ENCODE results near the gene KLHL40. TPM values are rescaled to one million over a fixed set of nuclear protein-coding genes. Genes with fewer than 3 reads are reported as not detected.

KLHL40 gene
- total and polyA plus RNA-seq, 7 experiments from 2014 or later: not detected

DNA sequence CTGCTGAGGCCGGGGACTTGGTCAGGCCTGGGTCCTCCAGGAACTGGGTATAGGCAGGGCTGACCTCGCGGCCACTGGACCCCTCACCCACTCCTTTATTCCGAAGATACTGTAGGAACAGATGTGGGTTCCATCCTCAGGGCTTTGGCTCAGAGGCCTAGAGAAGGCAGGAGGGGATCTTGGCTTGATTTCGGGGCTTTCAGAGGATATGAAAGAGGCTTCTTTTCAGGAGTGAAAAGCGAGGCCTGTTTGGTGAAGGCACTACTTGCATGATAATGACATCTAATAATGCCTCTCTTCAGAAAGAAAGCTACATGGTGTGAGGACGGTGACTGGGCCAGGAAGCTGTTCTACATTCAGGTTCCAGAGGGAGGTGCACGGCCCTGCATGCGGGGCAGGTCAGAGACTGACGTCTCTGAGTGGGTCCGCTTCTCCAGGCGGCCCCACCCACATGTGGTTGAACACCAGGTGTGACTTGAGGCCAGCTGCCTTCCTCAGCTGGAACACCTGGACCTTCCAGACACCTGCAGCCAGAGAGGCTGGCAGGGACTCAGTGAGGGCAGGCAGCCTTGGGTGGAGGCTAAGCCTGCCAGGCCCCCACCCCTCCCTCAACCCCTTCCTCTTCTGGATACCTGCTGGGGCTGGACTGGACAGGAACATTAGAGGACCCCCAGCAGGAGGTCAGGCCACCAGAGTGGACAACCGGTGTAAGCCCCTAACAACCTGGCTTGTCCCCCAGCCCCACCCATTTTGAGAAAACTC is 48.3 kb downstream of the KLHL40 start:
- ChIA-PET POLR2A (no interaction called here), CTCF (interaction anchor here (1.6 kb wide), 1 partner anchor 14 kb away, joined by 4 read pairs; no protein-coding TSS in a partner anchor)
- Histone ChIP-seq H3K27me3 (ENCODE audit: control insufficient read depth in 2 of 2, insufficient read depth in 2 of 2, low read length in 2 of 2) (no peaks in the 10 kb centered on the region), H3K4me3 (ENCODE audit: low read length) (no peak overlapping the region), H3K27ac (ENCODE audit: low read depth, low read length) (no peak overlapping the region), H3K9me3 (ENCODE audit: control insufficient read depth in 2 of 3, low read length in 3 of 3) (no peaks in the 10 kb centered on the region), H3K4me1 (ENCODE audit: control insufficient read depth in 2 of 2, insufficient read depth in 2 of 2, low read length in 2 of 2) (no peaks in the 10 kb centered on the region), H3K36me3 (ENCODE audit: control insufficient read depth in 2 of 3, insufficient read depth in 3 of 3, low read length in 3 of 3) (no peaks in the 10 kb centered on the region)
- DNase-seq (peak in 1 of 9 donors; percentile 17), ATAC-seq (no peak)
- Mint-ChIP-seq H3K4me3 (no peak overlapping the region), H3K27me3 (peaks cover 0 to 6% (median 0%) of the 10 kb centered on the region in 5 donors), H3K27ac (no peak overlapping the region), H3K4me1 (no peaks in the 10 kb centered on the region), H3K36me3 (no peaks in the 10 kb centered on the region), H3K9me3 (peaks cover 0 to 2% (median 0%) of the 10 kb centered on the region in 11 donors)
- intact Hi-C loops (cut with micrococcal nuclease): no loop called here

- Histone ChIP-seq H3K4me3 (ENCODE audit: low read length) (no peak overlapping the region), H3K4me1 (ENCODE audit: control insufficient read depth in 2 of 2, insufficient read depth in 2 of 2, low read length in 2 of 2) (no peaks in the 10 kb centered on the region), H3K27ac (ENCODE audit: low read depth, low read length) (no peak overlapping the region), H3K27me3 (ENCODE audit: control insufficient read depth in 2 of 2, insufficient read depth in 2 of 2, low read length in 2 of 2) (no peaks in the 10 kb centered on the region), H3K9me3 (ENCODE audit: control insufficient read depth in 2 of 3, low read length in 3 of 3) (no peaks in the 10 kb centered on the region), H3K36me3 (ENCODE audit: control insufficient read depth in 2 of 3, insufficient read depth in 3 of 3, low read length in 3 of 3) (no peaks in the 10 kb centered on the region)
- Mint-ChIP-seq H3K27ac (no peak overlapping the region), H3K9me3 (peaks cover 0 to 2% (median 0%) of the 10 kb centered on the region in 11 donors), H3K4me3 (no peak overlapping the region), H3K36me3 (no peaks in the 10 kb centered on the region), H3K4me1 (no peaks in the 10 kb centered on the region), H3K27me3 (peaks cover 0 to 6% (median 0%) of the 10 kb centered on the region in 5 donors)
- ATAC-seq (no peak), DNase-seq (peak in 1 of 9 donors; percentile 14)
- intact Hi-C loops (cut with micrococcal nuclease): no loop called here
- CTCF ChIA-PET: interaction anchor here (1.6 kb wide), 1 partner anchor 13 kb away, joined by 4 read pairs; no protein-coding TSS in a partner anchor
- POLR2A ChIA-PET: no interaction called here
Observed at GRCh38 chr3:42734263-42734860, 49.0 kb downstream of the KLHL40 start.

DNA sequence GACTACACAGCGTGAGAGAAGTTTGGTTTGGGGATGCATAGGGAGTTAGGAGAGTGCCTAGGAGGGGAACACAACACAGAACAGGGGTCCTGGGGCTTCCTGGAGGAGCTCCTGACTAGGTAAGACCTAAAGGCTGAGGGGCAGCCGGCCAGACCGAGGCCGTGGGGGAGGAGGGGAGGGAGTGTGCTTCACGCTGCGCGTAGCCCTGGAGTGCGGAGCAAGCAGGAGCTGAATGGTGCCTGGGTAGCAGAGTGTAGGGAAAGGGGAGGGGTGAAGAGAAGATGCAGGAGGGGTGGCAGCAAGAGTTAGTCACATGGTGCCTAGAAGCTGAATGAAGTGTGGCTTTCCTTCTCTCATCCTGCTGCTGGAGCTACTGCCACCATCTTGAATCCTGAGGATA is 49.7 kb downstream of the KLHL40 start:
- CTCF ChIA-PET: interaction anchor here (1.6 kb wide), 1 partner anchor 12 kb away, joined by 4 read pairs; no protein-coding TSS in a partner anchor
- peaks cover 0 to 8% (median 0%) of the 10 kb centered on the region in 5 donors for H3K27me3 Mint-ChIP-seq

GRCh38 chr3:42735615-42736014 is 50.3 kb downstream of the KLHL40 start:
- no peaks in the 10 kb centered on the region for H3K36me3 Mint-ChIP-seq
- Histone ChIP-seq H3K4me1 (ENCODE audit: control insufficient read depth in 2 of 2, insufficient read depth in 2 of 2, low read length in 2 of 2) (no peaks in the 10 kb centered on the region), H3K9me3 (ENCODE audit: control insufficient read depth in 2 of 3, low read length in 3 of 3) (no peaks in the 10 kb centered on the region), H3K27ac (ENCODE audit: low read depth, low read length) (no peak overlapping the region), H3K27me3 (ENCODE audit: control insufficient read depth in 2 of 2, insufficient read depth in 2 of 2, low read length in 2 of 2) (no peaks in the 10 kb centered on the region), H3K36me3 (ENCODE audit: control insufficient read depth in 2 of 3, insufficient read depth in 3 of 3, low read length in 3 of 3) (no peaks in the 10 kb centered on the region), H3K4me3 (ENCODE audit: low read length) (no peak overlapping the region)
- peaks cover 0 to 8% (median 0%) of the 10 kb centered on the region in 5 donors for H3K27me3 Mint-ChIP-seq
- H3K4me3 Mint-ChIP-seq: no peak overlapping the region
- H3K27ac Mint-ChIP-seq: no peak overlapping the region
- no peaks in the 10 kb centered on the region for H3K4me1 Mint-ChIP-seq
- ChIA-PET CTCF (no interaction called here), POLR2A (no interaction called here)
- intact Hi-C loops (cut with micrococcal nuclease): no loop called here
- peaks cover 0 to 2% (median 0%) of the 10 kb centered on the region in 11 donors for H3K9me3 Mint-ChIP-seq
- no peak for ATAC-seq
- no peak for DNase-seq

More for the DNA sequence above, 49.7 kb downstream of the KLHL40 start:
- Mint-ChIP-seq H3K27ac (no peak overlapping the region), H3K4me1 (no peaks in the 10 kb centered on the region), H3K9me3 (peaks cover 0 to 2% (median 0%) of the 10 kb centered on the region in 11 donors), H3K36me3 (no peaks in the 10 kb centered on the region), H3K4me3 (no peak overlapping the region)
- Histone ChIP-seq H3K4me3 (ENCODE audit: low read length) (no peak overlapping the region), H3K27me3 (ENCODE audit: control insufficient read depth in 2 of 2, insufficient read depth in 2 of 2, low read length in 2 of 2) (no peaks in the 10 kb centered on the region), H3K27ac (ENCODE audit: low read depth, low read length) (no peak overlapping the region), H3K9me3 (ENCODE audit: control insufficient read depth in 2 of 3, low read length in 3 of 3) (no peaks in the 10 kb centered on the region), H3K36me3 (ENCODE audit: control insufficient read depth in 2 of 3, insufficient read depth in 3 of 3, low read length in 3 of 3) (no peaks in the 10 kb centered on the region), H3K4me1 (ENCODE audit: control insufficient read depth in 2 of 2, insufficient read depth in 2 of 2, low read length in 2 of 2) (no peaks in the 10 kb centered on the region)
- no peak for DNase-seq
- intact Hi-C loops (cut with micrococcal nuclease): no loop called here
- no peak for ATAC-seq
- POLR2A ChIA-PET: no interaction called here

GRCh38 chr3:42736081-42736480 is 50.7 kb downstream of the KLHL40 start:
- no peak overlapping the region for H3K4me3 ChIP-seq (ENCODE audit: low read length)
- Mint-ChIP-seq H3K27me3 (peaks cover 0 to 8% (median 0%) of the 10 kb centered on the region in 5 donors), H3K4me1 (no peaks in the 10 kb centered on the region), H3K9me3 (peaks cover 0 to 2% (median 0%) of the 10 kb centered on the region in 11 donors), H3K27ac (no peak overlapping the region), H3K4me3 (no peak overlapping the region), H3K36me3 (no peaks in the 10 kb centered on the region)
- ChIA-PET CTCF (no interaction called here), POLR2A (no interaction called here)
- intact Hi-C loops (cut with micrococcal nuclease): no loop called here
- ATAC-seq (no peak), DNase-seq (no peak)
- H3K4me1 ChIP-seq (ENCODE audit: control insufficient read depth in 2 of 2, insufficient read depth in 2 of 2, low read length in 2 of 2): no peaks in the 10 kb centered on the region
- no peaks in the 10 kb centered on the region for H3K36me3 ChIP-seq (ENCODE audit: control insufficient read depth in 2 of 3, insufficient read depth in 3 of 3, low read length in 3 of 3)
- no peaks in the 10 kb centered on the region for H3K27me3 ChIP-seq (ENCODE audit: control insufficient read depth in 2 of 2, insufficient read depth in 2 of 2, low read length in 2 of 2)
- H3K27ac ChIP-seq (ENCODE audit: low read depth, low read length): no peak overlapping the region
- no peaks in the 10 kb centered on the region for H3K9me3 ChIP-seq (ENCODE audit: control insufficient read depth in 2 of 3, low read length in 3 of 3)

DNA sequence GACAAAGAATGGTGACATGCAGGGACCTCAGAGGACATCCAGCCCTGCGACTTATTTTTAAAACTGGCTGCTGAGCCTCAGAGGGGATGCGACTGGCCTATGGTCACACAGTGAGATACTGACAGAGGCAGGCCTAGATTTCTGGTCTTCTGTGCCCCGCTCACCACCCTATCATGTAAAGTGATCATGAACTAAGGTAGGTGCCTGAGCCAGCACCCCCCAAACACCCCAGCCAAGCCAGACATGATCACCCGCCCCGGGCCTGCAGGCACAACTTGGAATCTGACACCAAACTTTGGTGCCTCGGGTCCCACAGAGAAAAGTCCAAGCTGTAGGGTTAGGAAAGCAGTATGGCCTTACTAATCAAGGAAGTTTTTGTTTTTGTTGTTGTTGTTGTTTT is 51.2 kb downstream of the KLHL40 start:
- Mint-ChIP-seq H3K27ac (no peak overlapping the region), H3K4me3 (no peak overlapping the region), H3K9me3 (peaks cover 0 to 2% (median 0%) of the 10 kb centered on the region in 11 donors), H3K27me3 (peaks cover 0 to 8% (median 0%) of the 10 kb centered on the region in 5 donors), H3K4me1 (no peaks in the 10 kb centered on the region), H3K36me3 (no peaks in the 10 kb centered on the region)
- no peaks in the 10 kb centered on the region for H3K27me3 ChIP-seq (ENCODE audit: control insufficient read depth in 2 of 2, insufficient read depth in 2 of 2, low read length in 2 of 2)
- ChIA-PET CTCF (no interaction called here), POLR2A (no interaction called here)
- H3K27ac ChIP-seq (ENCODE audit: low read depth, low read length): no peak overlapping the region
- intact Hi-C loops (cut with micrococcal nuclease): no loop called here
- no peaks in the 10 kb centered on the region for H3K9me3 ChIP-seq (ENCODE audit: control insufficient read depth in 2 of 3, low read length in 3 of 3)
- ATAC-seq: no peak
- no peaks in the 10 kb centered on the region for H3K4me1 ChIP-seq (ENCODE audit: control insufficient read depth in 2 of 2, insufficient read depth in 2 of 2, low read length in 2 of 2)
- no peak for DNase-seq
- no peak overlapping the region for H3K4me3 ChIP-seq (ENCODE audit: low read length)
- no peaks in the 10 kb centered on the region for H3K36me3 ChIP-seq (ENCODE audit: control insufficient read depth in 2 of 3, insufficient read depth in 3 of 3, low read length in 3 of 3)

All from naive thymus-derived CD4-positive, alpha-beta T cell (primary cell).